Activated gamma-delta T cell treated with Interleukin-2 at 50 U/mL for 16 hours (primary cell): ENCODE measurements around the gene DOK3.
A peak's percentile ranks its signal among the peaks of the same experiment; 100 is the strongest.

Source experiments
- DNase-seq: peaks from one replicate; pipeline ENCODE4 v3.0.0-alpha.2; 2020

DOK3 gene

GRCh38 chr5:177478711-177479646, 30.6 kb downstream of the DOK3 start:
- peak; percentile 43 for DNase-seq

DNA sequence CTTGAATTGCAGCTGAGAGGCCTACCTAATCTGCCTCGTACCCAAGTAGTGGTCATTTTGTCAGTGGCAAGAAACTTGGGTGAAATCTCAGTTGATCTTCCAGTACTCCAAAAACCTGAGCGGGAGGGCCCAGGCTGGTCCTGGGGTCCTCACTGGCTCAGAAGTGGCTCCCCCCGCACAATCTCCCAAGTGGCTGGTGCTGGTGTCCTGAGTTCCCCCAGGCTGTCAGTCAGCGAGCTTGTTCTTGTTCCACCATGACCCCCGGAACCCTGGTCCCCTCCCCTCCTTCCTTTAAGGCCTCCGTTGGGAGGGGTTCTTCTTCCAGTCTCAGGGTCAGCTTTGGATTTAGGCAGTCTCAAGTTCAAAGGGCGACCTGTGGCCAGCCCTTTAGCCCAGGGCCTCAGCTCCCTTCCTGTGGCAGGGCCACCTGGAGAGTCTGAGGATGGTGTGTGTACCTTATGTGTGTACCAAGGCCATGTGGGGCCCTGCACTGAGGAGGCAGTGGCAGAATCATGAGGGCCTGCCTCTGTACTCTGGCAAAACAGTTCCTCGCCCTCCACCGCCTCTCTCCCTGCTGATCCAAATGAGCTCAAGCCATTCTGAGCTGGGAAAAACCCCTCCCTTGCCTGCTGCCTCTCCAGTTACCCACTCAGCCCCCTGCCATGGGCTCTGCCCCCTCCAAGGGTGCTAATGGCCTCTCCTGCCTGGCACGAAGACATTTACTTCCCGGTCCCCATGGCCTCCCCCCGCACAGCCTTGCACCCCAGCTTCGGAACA, 31.7 kb downstream of the DOK3 start:
- no peak for DNase-seq

DNA sequence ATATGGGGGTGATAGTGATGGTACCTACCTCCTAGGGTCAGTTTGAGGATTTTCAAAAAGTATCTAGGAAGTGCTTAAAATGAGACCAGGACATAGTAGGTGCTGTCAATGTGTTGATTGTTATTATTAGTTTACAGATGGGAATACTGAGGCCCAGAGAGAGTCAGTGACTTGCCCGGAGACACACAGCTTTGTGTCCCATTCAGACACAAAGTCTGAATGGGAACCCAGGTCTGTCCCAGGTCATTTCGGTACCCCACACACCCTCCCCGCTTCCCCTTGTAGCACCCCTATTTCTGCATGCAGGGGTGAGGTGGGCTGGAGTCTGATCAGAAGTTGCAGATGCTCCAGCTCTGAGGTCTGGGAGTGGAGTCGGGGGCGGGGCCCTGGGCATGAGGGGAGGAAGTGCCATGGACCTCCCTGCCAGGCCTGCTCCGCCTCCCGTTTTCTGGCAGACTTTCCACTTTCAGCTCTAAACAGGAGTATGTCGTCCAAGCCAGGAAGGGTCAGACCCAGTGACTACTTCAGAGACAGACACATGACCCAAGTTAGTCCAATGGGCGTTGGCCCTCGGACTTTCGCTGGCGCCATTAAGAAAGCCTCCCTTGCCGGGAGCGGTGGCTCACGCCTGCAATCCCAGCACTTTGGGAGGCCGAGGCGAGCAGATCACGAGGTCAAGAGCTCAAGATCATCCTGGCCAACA, 32.9 kb downstream of the DOK3 start:
- DNase-seq: no peak

- no peak for DNase-seq
These were observed 33.8 kb downstream of the DOK3 start for GRCh38 chr5:177475563-177476427.

DNA sequence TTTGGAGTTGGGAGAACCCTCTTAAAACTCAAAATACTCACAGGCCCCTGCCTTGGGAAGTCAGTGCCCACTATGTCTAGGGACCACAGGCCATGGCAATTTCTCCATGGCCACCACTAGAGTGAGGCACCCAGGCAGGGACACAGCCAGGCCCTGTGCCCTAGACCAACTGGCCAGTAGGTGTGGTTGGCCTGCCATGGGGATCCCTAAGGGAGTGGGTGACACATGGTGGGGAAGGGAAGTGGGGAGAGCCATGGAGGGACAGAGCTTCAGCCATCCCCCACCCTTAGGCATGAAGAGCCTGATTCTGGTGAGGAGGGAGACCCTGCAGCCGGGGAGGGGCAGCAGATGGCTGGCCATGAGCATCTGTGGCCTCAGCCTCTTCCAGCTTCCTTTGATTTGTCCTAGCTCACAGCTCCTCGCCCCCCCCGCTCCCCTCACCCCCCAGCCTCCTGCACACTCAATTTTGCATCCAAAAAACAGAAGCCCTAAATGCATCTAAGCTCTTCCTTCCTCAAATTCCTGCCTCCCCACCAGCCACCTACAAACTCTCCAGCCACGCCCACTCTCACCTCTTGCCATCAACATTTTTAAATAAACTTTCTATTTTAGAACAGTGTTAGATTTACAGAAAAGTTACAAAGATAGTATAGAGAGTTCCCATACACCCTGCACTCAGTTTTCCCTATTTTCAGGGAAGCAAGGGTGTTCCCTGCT, 34.6 kb downstream of the DOK3 start:
- no peak for DNase-seq

DNA sequence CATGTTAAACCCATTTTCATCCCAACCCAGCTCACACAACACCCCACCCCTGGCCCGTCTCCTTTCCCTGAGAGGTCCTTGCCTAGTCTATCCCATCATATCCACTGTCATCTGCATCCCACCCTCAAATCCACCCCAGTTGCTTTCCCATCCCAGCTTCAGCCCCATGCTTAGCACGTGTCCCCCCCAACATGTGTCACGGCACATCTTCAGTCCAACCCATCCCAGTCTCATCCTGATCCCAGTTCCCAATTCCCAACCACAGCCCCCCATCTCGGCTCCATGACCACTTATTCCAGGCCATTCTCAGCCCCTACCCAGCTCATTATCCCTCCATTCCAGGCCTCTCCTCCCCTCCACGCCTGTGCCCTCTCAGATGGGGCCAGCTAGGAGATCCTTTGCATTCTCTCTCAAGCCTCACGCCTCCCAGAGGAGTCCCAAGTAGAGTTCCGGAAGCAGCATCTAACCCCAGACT, 35.6 kb downstream of the DOK3 start:
- no peak for DNase-seq

DNA sequence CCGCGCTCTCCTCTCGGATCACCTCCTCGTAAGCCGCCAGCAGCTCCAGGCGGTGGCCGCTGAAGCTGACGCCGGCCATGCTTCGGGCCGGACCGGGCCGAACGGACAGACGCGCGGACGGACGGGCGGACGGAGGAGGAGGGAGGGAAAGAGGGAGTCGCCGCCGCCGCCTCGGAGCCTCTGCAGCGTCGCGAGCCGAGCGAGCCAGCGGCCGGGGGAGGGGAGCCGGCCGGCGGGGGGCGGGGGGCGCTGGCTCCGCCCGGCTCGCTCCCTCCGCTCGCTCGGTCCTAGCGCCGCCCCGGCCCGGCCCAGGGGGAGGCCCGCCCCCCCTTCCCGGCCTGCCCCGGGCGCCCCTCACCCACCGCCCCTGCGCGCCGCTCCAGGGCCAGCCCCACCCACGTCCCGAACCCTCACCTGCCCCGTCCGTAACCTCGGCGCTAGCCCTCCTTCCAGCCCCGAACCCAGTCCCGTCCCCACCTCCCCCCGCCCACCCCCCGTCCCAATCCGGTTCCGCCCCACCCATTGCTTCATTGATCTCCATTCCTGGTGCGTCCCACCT, 36.1 kb downstream of the DOK3 start, which contains the start of gene DBN1:
TSS of gene DBN1 (minus strand) at position 192 of the 559 bp plus-strand sequence. CDS start at position 79, 113 bp downstream.
- no peak for DNase-seq

DNA sequence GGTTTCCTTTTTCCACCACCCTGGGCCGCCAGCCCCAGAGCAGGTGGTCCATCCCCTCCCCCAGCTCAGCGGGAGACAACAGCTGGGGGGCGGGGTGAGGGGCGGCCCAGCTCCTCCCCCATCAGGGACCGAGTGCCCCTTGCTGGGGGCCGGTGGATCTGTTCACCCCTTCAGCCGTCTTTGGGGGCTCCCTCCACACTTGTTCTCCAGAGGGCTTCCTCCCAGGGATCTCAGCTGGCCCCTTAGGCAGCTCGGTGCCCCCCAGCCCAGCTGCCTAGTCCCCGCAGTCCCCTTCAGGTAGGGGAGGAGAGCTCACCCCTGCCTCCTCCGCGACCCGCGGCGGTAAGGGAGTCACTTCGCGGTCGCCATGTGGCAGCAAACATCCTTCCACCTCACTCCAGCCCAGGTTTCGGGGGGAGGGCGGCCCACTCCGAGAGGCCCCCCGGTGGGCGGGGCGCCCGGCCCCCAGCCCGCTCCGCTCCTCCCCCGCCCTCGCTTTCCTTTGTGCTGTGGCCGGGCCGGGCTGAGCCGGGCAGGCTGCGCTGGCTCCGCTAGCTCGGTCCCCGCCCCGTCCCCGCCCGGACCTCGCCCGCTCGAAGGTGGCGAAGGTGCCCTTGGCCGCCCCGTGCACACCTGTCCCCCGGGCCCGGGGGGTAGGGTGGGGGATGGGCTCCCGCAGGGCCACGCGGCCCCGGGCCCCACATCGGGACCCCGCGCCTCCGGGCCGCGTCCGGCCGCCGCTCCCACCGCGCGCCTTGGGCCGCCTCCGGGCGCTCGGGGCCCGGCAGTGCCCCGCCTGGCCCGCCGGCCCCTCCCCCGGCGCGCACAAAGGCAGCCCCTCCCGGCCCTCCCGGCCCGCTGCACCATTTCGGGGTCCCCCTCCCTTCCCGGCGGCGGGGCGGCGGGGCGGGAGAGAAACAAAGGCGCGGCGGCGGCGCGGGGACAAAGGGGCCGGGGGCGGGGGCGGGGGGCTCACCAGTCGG, 36.9 kb downstream of the DOK3 start:
- peak; percentile 75 for DNase-seq

- peak; percentile 76 for DNase-seq
These were observed 37.8 kb downstream of the DOK3 start for GRCh38 chr5:177471610-177472356.

DNA sequence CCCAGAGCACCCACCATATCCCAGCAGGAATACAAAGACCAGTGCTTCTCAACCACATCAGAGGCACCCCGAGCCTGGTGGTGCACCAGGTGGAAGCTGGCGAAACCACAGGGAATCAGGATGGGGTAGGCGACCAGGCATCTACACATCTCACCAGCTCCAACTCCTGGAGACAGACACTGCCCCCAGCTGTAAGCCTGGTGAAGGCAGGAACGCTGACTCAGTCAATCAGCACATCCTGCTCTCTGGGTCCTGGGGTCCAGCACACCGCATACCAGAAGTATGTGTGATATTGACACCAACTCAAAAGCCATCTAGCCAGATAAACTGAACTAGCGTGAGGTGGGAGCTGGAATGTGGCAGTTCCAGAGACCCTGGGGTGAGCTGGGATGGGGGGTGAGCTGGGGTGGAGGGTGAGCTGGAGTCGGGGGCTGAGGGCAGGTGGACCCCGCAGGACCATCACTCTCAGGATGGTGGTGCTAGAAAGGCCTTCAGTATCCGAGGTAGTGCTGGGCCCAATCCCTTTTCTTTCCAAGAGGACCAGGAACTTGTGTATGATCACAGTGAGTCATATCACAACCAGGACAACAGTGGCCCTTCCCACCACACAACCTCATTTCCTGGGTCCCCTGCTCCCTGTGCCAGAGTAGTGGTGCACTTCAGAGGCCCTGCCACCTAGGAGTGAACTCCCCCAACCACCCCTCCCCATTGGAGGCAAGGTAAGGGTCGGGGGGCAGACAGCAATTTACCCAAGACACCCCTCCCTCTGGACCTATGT, 38.7 kb downstream of the DOK3 start:
- no peak for DNase-seq

DNA sequence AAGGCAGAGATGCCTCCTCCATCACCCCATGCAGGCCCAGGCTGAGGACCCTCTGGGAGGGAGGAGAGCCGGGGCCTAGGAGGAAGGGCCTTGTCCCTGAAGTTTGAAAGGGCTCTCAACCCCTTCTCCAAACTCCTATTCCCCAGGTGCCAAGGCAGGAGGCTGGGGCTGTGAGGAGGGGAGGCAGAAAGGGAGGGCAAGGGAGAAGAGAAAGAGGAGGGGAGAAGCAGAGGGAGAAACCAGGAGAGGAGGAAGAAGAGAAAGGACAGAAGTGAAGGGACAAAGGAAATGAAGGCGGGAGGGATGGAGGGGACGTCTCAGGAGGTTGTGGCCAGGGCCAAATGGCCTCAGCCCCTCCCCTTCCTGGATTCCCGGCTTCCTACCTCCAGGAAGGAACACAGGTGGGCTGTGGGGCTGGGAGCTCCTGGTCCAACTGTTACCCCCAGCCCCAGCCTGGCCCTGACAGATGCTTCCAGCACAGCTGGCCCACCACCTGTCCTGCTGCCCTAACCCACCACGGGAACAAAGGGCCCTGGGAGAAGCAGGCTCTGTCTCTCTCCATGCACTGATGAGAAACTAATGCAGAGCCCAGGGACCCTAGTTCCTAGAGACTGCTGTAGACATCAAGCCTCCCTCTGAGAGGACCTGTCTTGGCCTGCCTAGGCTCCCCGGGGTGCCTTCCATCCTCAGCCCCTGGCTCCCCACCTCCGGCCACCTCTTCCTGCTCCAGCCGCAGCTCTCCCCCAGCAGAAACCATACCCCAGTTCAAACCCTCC, 39.7 kb downstream of the DOK3 start:
- DNase-seq: no peak

DNA sequence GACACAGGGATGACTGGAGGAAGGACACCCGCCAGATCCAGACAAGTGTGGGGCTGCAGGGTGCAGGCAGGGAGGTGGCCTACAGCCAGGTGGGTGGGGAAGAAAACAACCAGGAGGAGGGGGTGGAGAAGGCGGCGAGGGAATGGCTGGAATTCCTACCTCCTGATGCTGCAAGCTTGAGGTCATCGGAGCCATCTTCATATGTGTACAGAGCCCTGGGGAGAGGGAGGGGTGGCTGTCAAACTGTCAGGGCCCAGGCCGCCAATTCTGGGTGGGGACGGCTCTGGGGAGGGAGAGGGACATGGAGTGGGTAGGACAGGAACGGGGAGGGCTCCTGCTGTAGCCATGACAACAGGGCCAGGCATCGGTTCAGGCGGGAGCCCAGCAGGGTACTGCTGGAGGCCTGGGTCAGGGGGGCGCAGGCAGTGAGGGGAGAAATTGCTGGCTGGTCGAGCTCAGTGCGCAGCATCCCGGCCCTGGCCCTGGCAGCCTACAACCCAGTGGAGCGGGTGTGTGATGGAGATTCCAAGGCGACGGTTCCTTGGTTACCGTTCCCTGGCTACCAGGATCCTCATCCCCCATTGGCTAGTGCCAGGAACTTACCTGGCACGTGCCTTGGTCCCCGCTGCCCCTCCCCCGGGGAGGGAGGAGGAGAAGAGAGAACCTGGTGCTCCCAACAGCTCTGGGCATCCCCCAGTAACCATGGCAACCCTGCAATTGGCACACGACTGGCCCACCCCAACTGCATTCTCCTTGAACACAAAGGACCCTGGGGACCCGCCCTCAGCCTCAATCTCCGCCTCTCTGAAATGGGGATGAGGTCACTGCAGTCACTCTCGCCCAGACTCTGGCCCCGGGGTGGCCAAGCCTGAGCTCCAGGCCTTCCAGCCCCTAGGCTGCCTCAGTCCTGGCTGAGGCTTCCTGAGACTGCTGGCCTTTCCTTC, 40.7 kb downstream of the DOK3 start:
- DNase-seq: no peak

DNA sequence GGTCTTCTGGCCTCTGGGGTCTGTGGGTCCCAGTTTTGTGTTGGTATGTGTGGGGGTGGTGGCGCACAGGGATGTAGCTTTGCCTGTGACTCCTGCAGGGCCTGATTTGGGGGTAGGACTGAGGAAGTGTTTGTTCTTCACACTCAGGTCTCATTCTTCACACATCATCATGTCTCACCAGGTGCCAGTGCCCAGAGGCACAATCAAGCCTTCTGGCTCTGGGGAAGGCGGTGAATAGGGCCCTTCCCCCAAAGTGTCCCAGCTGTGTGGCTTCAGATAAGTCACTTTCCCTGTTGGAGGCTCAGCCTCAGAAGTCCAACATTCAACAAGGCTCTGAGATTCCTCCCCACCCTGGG, 41.3 kb downstream of the DOK3 start:
- no peak for DNase-seq

DNA sequence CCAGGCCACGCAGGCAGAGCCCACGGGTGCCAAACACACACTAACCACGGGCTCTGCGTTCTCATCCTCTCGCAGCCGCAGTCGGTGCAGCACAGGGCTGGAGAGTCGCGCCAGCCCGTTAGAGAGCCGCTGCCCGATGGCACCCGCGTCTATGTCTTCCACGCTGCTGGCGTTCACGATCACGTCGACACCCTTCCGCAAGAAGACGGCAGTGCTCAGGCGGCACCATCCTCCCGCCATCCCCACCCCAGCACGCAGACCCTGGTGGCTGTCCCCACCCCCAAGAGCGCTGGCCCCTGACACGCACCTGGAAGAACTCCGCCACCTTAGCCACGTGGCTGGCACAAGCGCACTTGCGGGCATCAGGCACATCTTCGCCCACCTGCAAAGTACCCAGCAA, 42.2 kb downstream of the DOK3 start:
- DNase-seq: no peak

DNA sequence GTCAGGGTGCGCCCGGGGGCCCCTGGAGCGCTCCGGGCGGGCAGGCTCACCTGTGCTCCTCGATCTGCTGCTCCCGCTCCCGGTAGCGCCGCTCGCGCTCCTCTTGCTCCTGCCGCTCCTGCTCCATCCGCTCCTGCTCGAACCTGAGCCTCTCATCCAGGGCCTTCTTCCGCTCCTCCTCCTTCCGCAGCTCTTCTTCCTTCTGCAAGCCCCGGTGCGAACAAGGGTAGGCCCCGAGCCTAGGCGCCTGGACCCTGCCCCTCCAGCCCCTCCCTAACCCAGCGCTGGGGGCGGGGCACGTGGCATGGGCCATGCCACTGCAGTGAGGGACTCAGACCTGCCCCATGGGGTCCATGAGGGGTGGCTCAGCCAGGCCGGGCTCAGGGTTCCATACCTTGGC, 42.8 kb downstream of the DOK3 start:
- no peak for DNase-seq

GRCh38 chr5:177465044-177465443, 44.6 kb downstream of the DOK3 start:
- DNase-seq: no peak
